SK-N-SH treated with all-trans-retinoic acid at 6 μM for 48 hours (cell line): Measurements from ENCODE around the gene AGO4.

Source experiments
- ATAC-seq: fragments of 200-7000 bp; cut with Tn5 transposase; 3 replicates; pipeline ENCODE4 v1.9.1; 2020; ENCODE audit warnings: mild to moderate bottlenecking, moderate library complexity
- ARNTL ChIP-seq: fragments of 450-650 bp; formaldehyde crosslinking; IDR thresholded peaks from 2 replicates; pipeline ENCODE4 v1.5.0; 2020; ENCODE audit warnings: low read depth, mild to moderate bottlenecking, moderate library complexity, borderline replicate concordance
- BACH2 ChIP-seq: fragments of 250-450 bp; sonication (Bioruptor Pico); IDR thresholded peaks from 2 replicates; pipeline ENCODE4 v1.9.0; 2021; ENCODE audit warnings: mild to moderate bottlenecking, borderline replicate concordance
- CREB5 ChIP-seq: fragments of 250-450 bp; sonication (Bioruptor Pico); IDR thresholded peaks from 2 replicates; pipeline ENCODE4 v1.5.1; 2020; ENCODE audit warnings: low read depth, mild to moderate bottlenecking, moderate library complexity
- CSDC2 ChIP-seq: fragments of 250-450 bp; sonication (Bioruptor Pico); IDR thresholded peaks from 2 replicates; pipeline ENCODE4 v1.5.0; 2020; ENCODE audit warnings: mild to moderate bottlenecking, moderate library complexity
- ESRRG ChIP-seq: fragments of 250-450 bp; sonication (Bioruptor Pico); IDR thresholded peaks from 2 replicates; pipeline ENCODE4 v1.6.1; 2021; ENCODE audit warnings: mild to moderate bottlenecking
- GLIS3 ChIP-seq: fragments of 250-450 bp; sonication (Bioruptor Pico); IDR thresholded peaks from 2 replicates; pipeline ENCODE4 v1.5.0; 2020; ENCODE audit warnings: mild to moderate bottlenecking, moderate library complexity
- ISL1 ChIP-seq: fragments of 250-450 bp; sonication (Bioruptor Pico); IDR thresholded peaks from 2 replicates; pipeline ENCODE4 v2.1.2; 2022; ENCODE audit warnings: mild to moderate bottlenecking, moderate library complexity
- PATZ1 ChIP-seq: fragments of 250-450 bp; sonication (Bioruptor Pico); IDR thresholded peaks from 2 replicates; pipeline ENCODE4 v1.8.0; 2020; ENCODE audit warnings: mild to moderate bottlenecking, moderate library complexity, borderline replicate concordance
- POU6F1 ChIP-seq: fragments of 250-450 bp; sonication (Bioruptor Pico); IDR thresholded peaks from 2 replicates; pipeline ENCODE4 v1.8.0; 2021; ENCODE audit warnings: low read depth, mild to moderate bottlenecking, moderate library complexity, borderline replicate concordance
- RARB ChIP-seq: fragments of 250-450 bp; sonication (Bioruptor Pico); IDR thresholded peaks from 2 replicates; pipeline ENCODE4 v1.8.0; 2021; ENCODE audit warnings: mild to moderate bottlenecking, moderate library complexity
- TCF4 ChIP-seq: fragments of 250-450 bp; sonication (Bioruptor Pico); IDR thresholded peaks from 2 replicates; pipeline ENCODE4 v1.8.0; 2021; ENCODE audit warnings: mild to moderate bottlenecking, moderate library complexity, borderline replicate concordance
- TOX ChIP-seq: fragments of 250-450 bp; sonication (Bioruptor Pico); IDR thresholded peaks from 2 replicates; pipeline ENCODE4 v1.8.0; 2021; ENCODE audit warnings: mild to moderate bottlenecking, moderate library complexity, borderline replicate concordance
- TSHZ2 ChIP-seq: fragments of 250-450 bp; sonication (Bioruptor Pico); IDR thresholded peaks from 2 replicates; pipeline ENCODE4 v1.5.0; 2020; ENCODE audit warnings: mild to moderate bottlenecking, moderate library complexity
- ZC3H10 ChIP-seq: fragments of 250-450 bp; sonication (Bioruptor Pico); IDR thresholded peaks from 2 replicates; pipeline ENCODE4 v1.5.1; 2021; ENCODE audit warnings: mild to moderate bottlenecking, moderate library complexity
- ZFP3 ChIP-seq: fragments of 250-450 bp; sonication (Bioruptor Pico); IDR thresholded peaks from 2 replicates; pipeline ENCODE4 v1.5.0; 2020; ENCODE audit warnings: mild to moderate bottlenecking, moderate library complexity
- ZFP30 ChIP-seq: fragments of 450-650 bp; formaldehyde crosslinking; IDR thresholded peaks from 2 replicates; pipeline ENCODE4 v1.5.0; 2022; ENCODE audit warnings: mild to moderate bottlenecking, moderate library complexity
- ZNF565 ChIP-seq: fragments of 450-650 bp; formaldehyde crosslinking; conservative IDR thresholded peaks from 2 replicates; pipeline ENCODE4 v1.5.0; 2020; ENCODE audit warnings: low read depth, mild to moderate bottlenecking, moderate library complexity
- ZNF8 ChIP-seq: fragments of 450-650 bp; formaldehyde crosslinking; IDR thresholded peaks from 2 replicates; pipeline ENCODE4 v1.5.0; 2020; ENCODE audit warnings: mild to moderate bottlenecking, moderate library complexity
- TF ChIP-seq, protein P1 (sequence below): fragments of 250-450 bp; sonication (Bioruptor Pico); IDR thresholded peaks from 2 replicates; pipeline ENCODE4 v1.5.1; 2021; ENCODE audit warnings: mild to moderate bottlenecking, moderate library complexity

The AGO4 gene

DNA sequence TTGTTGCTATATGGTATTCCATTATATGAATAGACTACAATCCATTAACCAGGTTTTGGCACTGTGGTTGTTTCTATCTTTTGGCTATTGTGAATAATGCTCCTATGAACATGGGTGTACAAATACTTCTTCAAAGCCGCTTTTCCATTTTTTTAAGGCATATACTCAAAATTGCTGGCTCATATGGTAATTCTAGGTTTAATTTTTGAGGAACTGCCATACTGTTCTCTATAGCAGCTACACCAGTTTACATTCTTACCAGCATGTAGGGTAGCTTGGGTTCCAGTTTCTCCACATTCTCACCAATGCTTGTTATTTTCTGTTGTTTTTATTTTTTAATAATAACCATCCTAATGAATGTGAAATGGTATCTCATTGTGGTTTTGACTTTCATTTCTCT lies 55.3 kb downstream of the AGO4 start:
- TF ChIP-seq TCF4 (no peak), ESRRG (no peak), GLIS3 (no peak), ZFP3 (CRISPR knock-in tag) (no peak), RARB (CRISPR knock-in tag) (no peak), ZNF8 (CRISPR knock-in tag) (no peak)
- no peak for ATAC-seq

GRCh38 chr1:35863881-35864625 lies 56.2 kb downstream of the AGO4 start:
- ATAC-seq, result no peak
- no peak for TF ChIP-seq BACH2
- TF ChIP-seq TSHZ2 (CRISPR knock-in tag), result no peak
- no peak for TF ChIP-seq POU6F1 (CRISPR knock-in tag)
- TF ChIP-seq TCF4, result no peak
- TF ChIP-seq ARNTL (CRISPR knock-in tag), result no peak
- no peak for TF ChIP-seq CSDC2 (CRISPR knock-in tag)
- no peak for TF ChIP-seq ZFP30 (CRISPR knock-in tag)
- TF ChIP-seq, protein P1, sequence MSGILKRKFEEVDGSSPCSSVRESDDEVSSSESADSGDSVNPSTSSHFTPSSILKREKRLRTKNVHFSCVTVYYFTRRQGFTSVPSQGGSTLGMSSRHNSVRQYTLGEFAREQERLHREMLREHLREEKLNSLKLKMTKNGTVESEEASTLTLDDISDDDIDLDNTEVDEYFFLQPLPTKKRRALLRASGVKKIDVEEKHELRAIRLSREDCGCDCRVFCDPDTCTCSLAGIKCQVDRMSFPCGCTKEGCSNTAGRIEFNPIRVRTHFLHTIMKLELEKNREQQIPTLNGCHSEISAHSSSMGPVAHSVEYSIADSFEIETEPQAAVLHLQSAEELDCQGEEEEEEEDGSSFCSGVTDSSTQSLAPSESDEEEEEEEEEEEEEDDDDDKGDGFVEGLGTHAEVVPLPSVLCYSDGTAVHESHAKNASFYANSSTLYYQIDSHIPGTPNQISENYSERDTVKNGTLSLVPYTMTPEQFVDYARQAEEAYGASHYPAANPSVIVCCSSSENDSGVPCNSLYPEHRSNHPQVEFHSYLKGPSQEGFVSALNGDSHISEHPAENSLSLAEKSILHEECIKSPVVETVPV (CRISPR knock-in tag), result no peak
- TF ChIP-seq CREB5 (CRISPR knock-in tag), result no peak
- TF ChIP-seq ZC3H10 (CRISPR knock-in tag), result no peak
- TF ChIP-seq ESRRG, result no peak
- TF ChIP-seq PATZ1 (CRISPR knock-in tag), result no peak
- TF ChIP-seq GLIS3, result no peak
- no peak for TF ChIP-seq ISL1 (CRISPR knock-in tag)

GRCh38 chr1:35864813-35865212 lies 57.0 kb downstream of the AGO4 start:
- ATAC-seq, result no peak
- TF ChIP-seq TSHZ2 (CRISPR knock-in tag), result no peak
- TF ChIP-seq, protein P1 (CRISPR knock-in tag), result no peak
- no peak for TF ChIP-seq RARB (CRISPR knock-in tag)
- no peak for TF ChIP-seq ZNF565
- no peak for TF ChIP-seq ISL1 (CRISPR knock-in tag)
- no peak for TF ChIP-seq POU6F1 (CRISPR knock-in tag)
- TF ChIP-seq TCF4, result no peak
- no peak for TF ChIP-seq ZNF8 (CRISPR knock-in tag)
- TF ChIP-seq CSDC2 (CRISPR knock-in tag), result no peak
- TF ChIP-seq ESRRG, result no peak
- TF ChIP-seq TOX (CRISPR knock-in tag), result no peak
